ENCODE measurements around the gene SNRPN.
"Not testable (repeated sequence)": the region's sequence is repeated elsewhere in the genome, so short reads cannot be mapped to it uniquely, and the experiment has no call there.

SNRPN gene

GRCh38 chr15:24919446-24919845, 35.3 kb upstream of the SNRPN start:
- no peaks in the 10 kb centered on the region for H3K4me1 ChIP-seq (ENCODE audit: control insufficient read depth, low read length)
- no peak overlapping the region for H3K4me3 ChIP-seq (ENCODE audit: low read length)
- no peaks in the 10 kb centered on the region for H3K27me3 ChIP-seq (ENCODE audit: control insufficient read depth, low read length)
- H3K4me2 ChIP-seq (ENCODE audit: low read length) = no peak overlapping the region
- TF ChIP-seq CTCF (IDR thresholded peaks at IDR 0.05; ENCODE audit: low read depth, low read length, poor library complexity, severe bottlenecking) = no peak
- no peaks in the 10 kb centered on the region for H3K36me3 ChIP-seq (ENCODE audit: control insufficient read depth, low read length)
- no peaks in the 10 kb centered on the region for H3F3A ChIP-seq (ENCODE audit: control insufficient read depth, insufficient read depth)
- peaks cover 3% of the 10 kb centered on the region; the same call in 1 of the 2 replicates for H3K9me3 ChIP-seq (ENCODE audit: control insufficient read depth, insufficient read depth, low read length)
- no peak overlapping the region for H3K27ac ChIP-seq (ENCODE audit: low read depth, low read length)
- no peaks in the 10 kb centered on the region for H3K79me2 ChIP-seq (ENCODE audit: control insufficient read depth, low read length)
- H3K9me2 ChIP-seq (replicated peaks; ENCODE audit: control insufficient read depth, low read length) = no peaks in the 10 kb centered on the region
- H4K20me1 ChIP-seq (ENCODE audit: control insufficient read depth, insufficient read depth, low read depth, low read length) = no peaks in the 10 kb centered on the region

GRCh38 chr15:24922781-24923180, 32.0 kb upstream of the SNRPN start:
- not testable (repeated sequence) for H3K4me3 ChIP-seq (ENCODE audit: low read length); H3K9me3 ChIP-seq (ENCODE audit: control insufficient read depth, insufficient read depth, low read length)

GRCh38 chr15:24924153-24924552, 30.6 kb upstream of the SNRPN start:
- Histone ChIP-seq H3K36me3 (ENCODE audit: control insufficient read depth, low read length) (no peaks in the 10 kb centered on the region), H3F3A (ENCODE audit: control insufficient read depth, insufficient read depth) (no peaks in the 10 kb centered on the region), H3K4me3 (ENCODE audit: low read length) (no peak overlapping the region), H3K9me2 (replicated peaks; ENCODE audit: control insufficient read depth, low read length) (no peaks in the 10 kb centered on the region), H3K27me3 (ENCODE audit: control insufficient read depth, low read length) (no peaks in the 10 kb centered on the region), H3K9me3 (ENCODE audit: control insufficient read depth, insufficient read depth, low read length) (peaks cover 3% of the 10 kb centered on the region; the same call in 1 of the 2 replicates), H3K4me1 (ENCODE audit: control insufficient read depth, low read length) (no peaks in the 10 kb centered on the region), H3K4me2 (ENCODE audit: low read length) (no peak overlapping the region), H4K20me1 (ENCODE audit: control insufficient read depth, insufficient read depth, low read depth, low read length) (no peaks in the 10 kb centered on the region), H3K79me2 (ENCODE audit: control insufficient read depth, low read length) (no peaks in the 10 kb centered on the region), H3K27ac (ENCODE audit: low read depth, low read length) (no peak overlapping the region)
- TF ChIP-seq CTCF (IDR thresholded peaks at IDR 0.05; ENCODE audit: low read depth, low read length, poor library complexity, severe bottlenecking) (no peak), EZH2phosphoT487 (IDR thresholded peaks at IDR 0.05; ENCODE audit: borderline replicate concordance, low read length) (no peak)

More at GRCh38 chr15:24922781-24923180, 32.0 kb upstream of the SNRPN start:
- not testable (repeated sequence) for H3F3A ChIP-seq (ENCODE audit: control insufficient read depth, insufficient read depth); H3K4me2 ChIP-seq (ENCODE audit: low read length); H3K4me1 ChIP-seq (ENCODE audit: control insufficient read depth, low read length); H3K27me3 ChIP-seq (ENCODE audit: control insufficient read depth, low read length); H4K20me1 ChIP-seq (ENCODE audit: control insufficient read depth, insufficient read depth, low read depth, low read length); H3K27ac ChIP-seq (ENCODE audit: low read depth, low read length); H3K79me2 ChIP-seq (ENCODE audit: control insufficient read depth, low read length); H3K36me3 ChIP-seq (ENCODE audit: control insufficient read depth, low read length); H3K9me2 ChIP-seq (replicated peaks; ENCODE audit: control insufficient read depth, low read length)

GRCh38 chr15:24924621-24925020, 30.2 kb upstream of the SNRPN start:
- H3K4me2 ChIP-seq (ENCODE audit: low read length) = no peak overlapping the region

GRCh38 chr15:24931874-24932732, 22.7 kb upstream of the SNRPN start:
- not testable (repeated sequence) for H3K4me3 ChIP-seq (ENCODE audit: low read length); H3F3A ChIP-seq (ENCODE audit: control insufficient read depth, insufficient read depth); H3K36me3 ChIP-seq (ENCODE audit: control insufficient read depth, low read length); H3K9me3 ChIP-seq (ENCODE audit: control insufficient read depth, insufficient read depth, low read length); H4K20me1 ChIP-seq (ENCODE audit: control insufficient read depth, insufficient read depth, low read depth, low read length); H3K4me2 ChIP-seq (ENCODE audit: low read length); H3K9me2 ChIP-seq (replicated peaks; ENCODE audit: control insufficient read depth, low read length); H3K4me1 ChIP-seq (ENCODE audit: control insufficient read depth, low read length); H3K27ac ChIP-seq (ENCODE audit: low read depth, low read length); H3K27me3 ChIP-seq (ENCODE audit: control insufficient read depth, low read length); H3K79me2 ChIP-seq (ENCODE audit: control insufficient read depth, low read length)

More at GRCh38 chr15:24924621-24925020, 30.2 kb upstream of the SNRPN start:
- Histone ChIP-seq H3K27ac (ENCODE audit: low read depth, low read length) (no peak overlapping the region), H3K9me2 (replicated peaks; ENCODE audit: control insufficient read depth, low read length) (no peaks in the 10 kb centered on the region), H3F3A (ENCODE audit: control insufficient read depth, insufficient read depth) (no peaks in the 10 kb centered on the region), H3K36me3 (ENCODE audit: control insufficient read depth, low read length) (no peaks in the 10 kb centered on the region), H4K20me1 (ENCODE audit: control insufficient read depth, insufficient read depth, low read depth, low read length) (no peaks in the 10 kb centered on the region), H3K79me2 (ENCODE audit: control insufficient read depth, low read length) (no peaks in the 10 kb centered on the region), H3K4me3 (ENCODE audit: low read length) (no peak overlapping the region), H3K27me3 (ENCODE audit: control insufficient read depth, low read length) (no peaks in the 10 kb centered on the region), H3K9me3 (ENCODE audit: control insufficient read depth, insufficient read depth, low read length) (peaks cover 3% of the 10 kb centered on the region; the same call in 1 of the 2 replicates), H3K4me1 (ENCODE audit: control insufficient read depth, low read length) (no peaks in the 10 kb centered on the region)
- TF ChIP-seq CTCF (IDR thresholded peaks at IDR 0.05; ENCODE audit: low read depth, low read length, poor library complexity, severe bottlenecking) (no peak), EZH2phosphoT487 (IDR thresholded peaks at IDR 0.05; ENCODE audit: borderline replicate concordance, low read length) (no peak)

All from DOHH2 (cell line).